GM19025 (cell line): ENCODE measurements around the gene EEPD1.
"Not testable (repeated sequence)": the region's sequence is repeated elsewhere in the genome, so short reads cannot be mapped to it uniquely, and the experiment has no call there.

ENCODE experiments used
- ATAC-seq: cut with Tn5 transposase; IDR thresholded peaks from one replicate; pipeline ENCODE4 v1.9.1; 2021; ENCODE audit warnings: mild to moderate bottlenecking, low read depth, moderate library complexity; ENCODE audit not compliant: unreplicated experiment

Gene EEPD1

DNA sequence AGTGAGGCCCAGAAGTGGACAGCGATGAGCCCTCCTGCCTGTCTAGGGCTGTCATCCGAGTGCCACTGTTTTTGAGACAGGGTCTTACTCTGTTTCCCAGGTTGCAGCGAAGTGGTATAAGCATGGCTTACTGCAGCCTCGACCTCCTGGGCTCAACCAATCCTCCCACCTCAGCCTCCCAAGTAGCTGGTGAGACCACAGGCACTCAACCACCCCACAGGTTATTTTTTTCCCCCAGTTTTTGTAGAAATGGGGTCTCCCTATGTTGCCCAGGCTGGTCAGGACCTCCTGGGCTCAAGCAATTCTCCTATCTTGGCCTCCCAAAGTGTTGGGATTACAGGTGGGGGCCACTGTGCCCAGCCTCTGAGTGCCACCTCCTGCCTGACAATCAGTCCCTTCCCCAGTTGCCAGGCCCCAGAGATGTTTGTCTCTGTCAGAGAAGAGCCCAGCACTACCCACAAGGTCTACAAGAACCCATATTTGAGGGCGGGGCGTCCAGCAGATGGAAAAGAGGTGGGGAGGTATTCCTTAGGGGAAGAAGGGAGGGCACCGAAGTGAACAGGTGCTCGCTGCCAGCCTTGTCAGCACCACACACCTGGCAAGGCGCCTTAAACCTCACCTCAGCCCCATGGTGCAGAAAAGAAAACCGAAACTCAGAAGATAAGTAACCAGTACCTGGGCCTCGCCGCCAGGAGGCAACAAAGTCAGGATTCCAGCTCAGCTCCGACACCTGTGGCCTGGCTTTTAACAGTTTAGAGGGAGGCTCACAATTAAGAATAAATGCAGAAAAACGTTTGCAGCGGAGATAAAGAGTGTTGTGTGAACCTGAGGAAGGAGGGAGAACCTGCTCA is 159.2 kb downstream of the EEPD1 start:
- ATAC-seq: no peak

DNA sequence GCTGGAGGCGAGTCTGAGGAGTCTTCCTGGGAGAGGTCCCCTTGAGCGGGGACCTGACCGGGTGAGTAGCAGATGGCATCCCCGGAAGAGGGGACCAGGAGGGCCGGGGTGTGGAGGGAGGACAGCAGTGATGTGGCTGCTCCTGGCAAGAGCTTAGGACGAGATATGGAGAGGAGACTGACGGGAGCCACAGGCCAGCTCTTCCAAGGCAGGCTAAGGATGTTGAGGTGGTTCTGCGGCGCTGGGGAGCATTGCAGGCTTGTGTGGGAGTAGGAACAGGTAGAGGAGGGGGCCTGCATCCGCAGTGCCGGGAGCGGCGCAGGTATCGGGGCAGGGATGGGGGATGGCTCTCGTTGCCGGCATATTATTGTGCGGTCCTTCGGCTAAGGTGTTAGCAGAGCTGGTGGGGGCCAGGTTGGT is 159.9 kb downstream of the EEPD1 start:
- ATAC-seq: no peak

DNA sequence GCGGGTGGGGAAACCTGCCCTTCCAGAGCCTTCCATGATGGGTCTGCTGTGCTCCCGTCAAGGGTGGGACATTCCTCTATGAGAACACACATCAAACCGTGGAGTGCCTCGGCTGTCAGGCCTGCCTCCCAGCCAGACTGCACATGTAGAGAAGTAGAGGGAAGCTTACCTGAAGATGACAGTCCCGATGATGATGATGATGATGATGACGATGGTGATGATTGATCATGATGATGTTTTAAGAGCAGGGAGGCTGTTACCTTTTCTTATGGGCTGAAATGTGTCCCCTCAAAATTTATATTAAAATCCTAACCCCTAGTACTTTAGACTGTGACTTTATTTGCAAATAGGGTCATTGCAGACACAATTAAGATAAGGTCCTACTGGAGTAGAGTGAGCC is 160.6 kb downstream of the EEPD1 start:
- no peak for ATAC-seq

- ATAC-seq: no peak
Observed at GRCh38 chr7:36314491-36314890, 161.4 kb downstream of the EEPD1 start.

DNA sequence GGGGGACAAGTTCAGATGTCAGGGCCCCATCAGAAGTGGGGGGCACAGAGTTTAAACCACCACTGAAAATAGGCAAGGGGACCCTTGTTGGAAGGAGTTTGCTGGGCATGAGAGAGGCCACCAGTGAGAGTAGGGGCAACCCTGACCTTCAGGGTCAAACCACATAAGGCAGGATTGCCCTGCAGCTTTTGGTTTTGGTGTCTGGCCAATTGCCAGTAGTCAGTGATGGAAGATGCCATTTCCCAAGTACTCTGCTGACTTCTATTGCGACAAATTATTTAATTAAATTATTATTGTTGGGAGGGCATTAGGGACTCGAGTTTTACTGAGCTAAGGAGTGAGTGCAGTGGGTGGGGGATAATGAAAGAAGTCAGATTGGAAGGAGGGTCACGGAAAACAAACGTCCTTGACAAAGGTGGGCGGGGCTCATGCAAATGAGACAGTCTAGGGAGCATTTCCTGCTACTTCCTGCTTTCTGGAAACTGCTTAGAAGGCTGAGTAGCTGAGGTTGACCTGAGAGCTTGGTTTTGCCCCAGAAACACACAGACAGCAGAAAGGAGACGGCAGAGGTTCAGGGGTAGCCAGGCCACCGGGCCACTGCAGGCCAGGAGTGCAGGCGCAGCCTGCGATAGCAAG is 162.4 kb downstream of the EEPD1 start:
- ATAC-seq: no peak

DNA sequence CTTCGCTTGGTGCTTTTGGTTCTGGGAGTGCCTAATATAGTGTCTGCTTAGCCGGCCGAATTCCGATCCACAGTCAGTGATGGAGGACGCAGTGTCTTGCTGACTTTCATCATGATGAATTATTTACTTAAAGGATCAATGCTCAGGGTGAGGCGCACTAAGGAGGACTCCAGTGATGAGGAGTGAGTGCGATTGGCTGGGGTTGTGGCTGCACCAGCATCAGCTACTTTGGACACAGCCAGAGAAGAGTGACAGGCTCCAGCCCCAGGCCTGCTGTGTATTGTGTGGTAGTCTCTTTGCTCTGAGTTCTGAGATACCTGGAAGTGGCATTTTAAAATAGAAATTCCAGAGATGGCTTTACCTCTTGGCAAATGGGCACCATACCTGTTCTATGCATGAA is 163.3 kb downstream of the EEPD1 start:
- ATAC-seq: no peak

DNA sequence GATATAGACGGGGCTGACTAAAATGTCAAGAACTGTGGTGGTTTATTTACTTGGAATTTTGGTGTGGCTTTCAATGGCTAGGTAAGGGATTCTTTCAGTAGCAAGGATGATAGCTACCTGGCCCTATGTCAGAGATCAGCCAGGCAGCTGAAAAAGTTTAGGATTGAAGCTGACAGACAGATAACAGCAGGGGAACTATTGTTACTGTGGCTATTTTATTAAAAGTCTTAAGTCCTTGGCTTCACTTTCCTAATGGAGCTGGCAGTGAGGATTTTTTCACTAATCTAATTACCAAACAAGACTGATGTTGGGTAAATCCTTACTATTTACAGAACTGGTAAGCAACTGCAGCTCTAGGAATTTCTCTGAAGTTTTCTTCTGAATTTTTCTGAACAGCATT is 164.2 kb downstream of the EEPD1 start:
- no peak for ATAC-seq

- ATAC-seq: no peak
Observed at GRCh38 chr7:36318116-36318515, 165.1 kb downstream of the EEPD1 start.

GRCh38 chr7:36321284-36321683 is 168.2 kb downstream of the EEPD1 start:
- not testable (repeated sequence) for ATAC-seq

GRCh38 chr7:36336390-36336789 is 183.3 kb downstream of the EEPD1 start:
- no peak for ATAC-seq

GRCh38 chr7:36338256-36338655 is 185.2 kb downstream of the EEPD1 start:
- ATAC-seq: no peak

DNA sequence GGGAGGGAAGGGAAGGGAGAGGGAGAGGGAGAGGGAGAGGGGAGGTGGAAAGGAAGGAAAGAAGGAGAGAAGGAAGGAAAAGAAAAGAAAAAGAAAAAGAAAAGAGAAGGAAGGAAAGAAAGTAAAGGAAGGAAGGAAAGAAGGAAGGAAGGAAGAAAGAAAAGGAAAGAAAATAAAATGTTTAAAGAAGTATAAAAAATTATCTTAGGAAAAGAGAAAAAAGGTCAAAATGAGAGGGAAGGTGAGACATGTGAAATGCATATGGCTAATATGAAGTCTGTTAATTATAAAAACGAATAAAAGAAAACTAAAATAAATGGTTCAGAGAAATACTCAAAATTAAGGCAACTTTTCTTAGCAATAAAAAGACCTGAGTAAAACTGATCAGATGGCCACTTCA is 190.5 kb downstream of the EEPD1 start:
- ATAC-seq: no peak

GRCh38 chr7:36344622-36345021 is 191.6 kb downstream of the EEPD1 start:
- ATAC-seq: no peak

GRCh38 chr7:36346260-36346831 is 193.3 kb downstream of the EEPD1 start:
- ATAC-seq: no peak

- no peak for ATAC-seq
Observed at GRCh38 chr7:36348256-36348655, 195.2 kb downstream of the EEPD1 start.

GRCh38 chr7:36348771-36349170 is 195.7 kb downstream of the EEPD1 start:
- ATAC-seq: no peak

DNA sequence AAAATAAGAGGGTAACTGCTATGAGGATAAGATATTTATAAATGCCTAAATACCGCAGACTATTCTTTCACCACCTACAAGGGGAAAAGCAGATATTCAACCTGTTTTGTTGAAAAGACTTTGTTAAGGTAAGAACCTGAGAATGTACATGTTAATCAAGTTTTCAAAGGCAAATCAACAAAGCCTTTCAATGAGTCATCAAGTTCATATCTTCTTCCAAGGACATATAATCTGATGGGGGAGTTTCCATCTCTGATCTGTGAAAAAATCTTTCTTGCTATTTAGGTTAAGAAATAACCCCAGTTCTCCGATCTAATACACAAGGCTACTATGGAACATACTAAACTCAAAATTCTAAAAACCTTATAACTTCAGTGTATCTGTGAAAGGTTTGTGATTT is 196.6 kb downstream of the EEPD1 start:
- ATAC-seq: no peak
